ENCODE results near the gene STX18.
"Not testable (repeated sequence)": the region's sequence is repeated elsewhere in the genome, so short reads cannot be mapped to it uniquely, and the experiment has no call there.

STX18 gene

DNA sequence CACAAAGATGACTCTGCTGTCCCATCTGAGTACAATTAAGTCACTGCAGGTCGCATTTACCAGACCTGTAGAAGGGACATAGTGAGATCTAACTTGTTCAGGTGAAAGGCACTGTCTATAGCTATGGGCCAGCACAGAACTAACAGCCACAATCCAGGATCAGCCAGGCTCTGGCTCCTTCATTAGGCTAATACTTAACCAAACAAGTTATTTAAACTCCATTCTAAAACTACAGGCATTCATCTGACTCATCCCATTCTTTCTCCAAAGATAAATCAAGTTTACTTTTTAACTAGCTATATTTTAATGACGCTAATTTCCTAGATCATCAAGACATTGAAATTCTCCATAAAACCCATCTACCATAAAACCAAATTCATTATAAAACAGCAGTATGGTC is 62.5 kb downstream of the STX18 start:
- no peak for DNase-seq (ENCODE audit: low spot score)

DNA sequence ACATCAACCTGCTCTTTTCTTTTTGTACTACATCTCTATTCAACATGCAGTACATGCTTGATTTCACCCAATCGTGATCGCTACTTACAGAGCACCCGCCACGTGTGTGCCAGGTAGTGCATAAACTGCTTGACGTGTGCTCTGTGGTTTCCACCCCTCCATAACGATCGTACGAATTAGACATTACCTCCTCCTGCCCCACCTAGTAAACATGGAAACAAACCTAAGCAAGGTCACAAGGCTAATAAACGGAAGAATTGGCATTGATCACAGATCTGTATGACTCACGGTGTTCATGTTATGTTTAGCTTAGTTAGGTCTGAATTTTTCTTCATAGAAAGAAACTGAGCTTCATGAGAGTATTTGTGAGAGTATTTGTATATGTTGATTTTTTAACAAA is 64.1 kb downstream of the STX18 start:
- no peak for DNase-seq (ENCODE audit: low spot score)

DNA sequence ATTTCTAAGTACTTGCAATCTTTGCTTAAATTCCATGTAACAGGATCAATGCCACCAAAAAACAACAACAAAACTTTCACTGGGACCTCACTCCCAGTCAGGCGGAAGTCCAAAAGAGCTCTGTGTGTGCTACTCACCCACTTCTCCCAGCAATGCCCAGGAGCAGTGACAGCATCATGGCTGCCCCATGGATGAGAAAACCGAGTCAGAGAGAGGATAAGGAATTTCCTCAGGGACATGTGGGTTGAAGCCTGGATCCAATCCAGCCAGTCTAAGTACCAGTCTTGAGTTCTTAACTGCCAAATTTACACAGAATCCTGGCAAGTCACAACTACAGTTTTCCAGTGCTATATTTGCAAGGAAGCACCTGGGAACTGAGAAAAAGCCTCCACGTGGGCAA is 64.5 kb downstream of the STX18 start:
- DNase-seq (ENCODE audit: low spot score), result no peak

DNA sequence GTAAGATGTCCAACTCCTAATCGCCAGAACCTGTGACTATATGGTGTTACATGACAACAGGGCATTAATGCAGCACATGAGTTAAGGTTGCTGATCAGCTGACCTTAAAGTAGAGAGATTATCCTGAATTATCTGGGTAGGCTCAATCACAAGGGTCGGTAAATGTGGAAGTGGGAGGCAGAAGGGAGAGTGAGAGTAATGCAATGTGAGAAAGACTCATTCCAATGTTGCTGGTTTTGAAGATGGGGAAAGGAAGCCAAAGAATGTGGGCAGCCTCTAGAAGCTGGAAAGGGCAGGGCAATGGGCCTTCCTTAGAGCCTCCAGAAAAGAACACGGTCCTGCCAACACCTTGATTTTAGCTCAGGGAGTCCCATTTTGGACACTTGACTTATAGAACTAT is 67.4 kb downstream of the STX18 start:
- no peak for DNase-seq (ENCODE audit: low spot score)

DNA sequence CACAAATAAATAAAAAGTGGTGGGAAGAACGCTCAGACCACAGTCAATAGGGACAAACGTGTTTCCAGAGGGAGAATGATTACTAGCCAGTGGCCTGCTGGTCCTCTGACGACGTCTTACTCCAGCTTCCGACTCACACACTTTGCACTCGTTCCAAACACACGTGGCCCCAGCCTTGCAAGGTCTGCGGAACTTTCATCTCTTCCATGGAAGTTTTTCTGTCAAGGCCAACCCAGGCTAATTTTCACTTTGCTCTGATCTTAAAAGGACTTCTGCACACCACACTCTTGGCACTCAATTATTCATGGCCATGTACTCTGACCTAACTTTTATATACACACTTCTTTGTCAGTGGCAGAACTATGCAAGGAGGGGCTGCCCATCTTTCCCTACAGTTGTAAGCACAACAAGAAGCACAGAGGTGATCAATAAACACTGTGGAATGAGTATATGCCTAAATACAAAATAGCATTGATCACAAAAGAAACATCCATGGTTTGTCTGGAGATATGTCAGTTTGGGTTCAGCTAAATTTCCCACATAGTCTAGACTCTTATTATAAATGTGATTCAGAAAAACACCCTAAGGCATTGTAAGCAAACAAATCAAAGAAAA is 69.4 kb downstream of the STX18 start:
- DNase-seq (ENCODE audit: low spot score), result no peak

DNA sequence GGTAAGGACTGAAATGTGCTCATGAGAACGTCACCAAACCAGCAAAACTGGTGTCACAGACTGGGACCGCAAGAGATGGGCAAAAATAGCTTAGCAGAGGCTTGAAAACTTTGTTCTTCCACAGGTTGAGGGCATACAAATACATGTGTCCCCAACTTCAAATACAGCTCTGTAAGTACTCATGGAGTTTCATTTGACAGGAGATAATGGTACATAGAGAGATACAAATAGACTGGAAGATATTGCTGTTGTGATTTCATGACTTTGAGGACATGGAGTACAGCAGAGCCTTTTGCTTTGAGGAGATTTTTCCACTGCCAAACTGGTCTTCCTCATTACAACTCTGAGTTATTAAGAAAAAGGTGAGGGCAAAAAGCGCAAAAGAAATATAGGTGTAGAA is 70.7 kb downstream of the STX18 start:
- no peak for DNase-seq (ENCODE audit: low spot score)

DNA sequence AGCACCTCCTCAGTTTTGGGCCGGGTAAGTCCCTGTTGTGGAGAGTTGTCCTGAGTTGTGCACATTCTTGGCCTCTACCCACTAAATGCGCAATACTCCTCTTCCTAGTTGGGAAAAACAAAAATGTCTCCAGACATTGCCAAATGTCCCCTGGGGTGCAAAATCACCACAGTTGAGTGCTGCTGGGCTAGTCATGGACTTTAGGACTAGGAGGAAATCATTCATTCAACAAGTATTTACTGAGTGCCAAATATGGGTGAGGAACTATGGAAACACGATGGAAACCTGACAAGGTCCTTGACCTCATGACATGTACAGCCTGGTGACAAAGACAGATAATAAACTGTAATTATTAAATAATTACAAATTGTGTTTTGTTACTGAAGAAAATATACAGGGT is 71.6 kb downstream of the STX18 start:
- DNase-seq (ENCODE audit: low spot score), result no peak

DNA sequence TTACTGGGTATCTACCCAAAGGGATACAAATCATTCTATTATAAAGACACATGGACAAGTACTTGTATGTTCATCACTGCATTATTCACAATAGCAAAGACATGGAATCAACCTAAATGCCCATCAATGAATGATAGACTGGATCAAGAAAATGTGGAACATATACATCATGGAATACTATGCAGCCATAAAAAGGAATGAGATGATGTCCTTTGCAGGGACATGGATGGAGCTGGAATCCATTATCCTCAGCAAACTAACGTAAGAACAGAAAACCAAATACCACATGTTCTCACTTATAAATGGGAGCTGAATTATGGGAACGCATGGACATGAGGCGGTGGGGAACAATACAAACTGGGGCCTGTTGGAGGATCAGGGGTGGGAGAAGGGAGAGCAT is 76.6 kb downstream of the STX18 start:
- DNase-seq (ENCODE audit: low spot score), result not testable (repeated sequence)

DNA sequence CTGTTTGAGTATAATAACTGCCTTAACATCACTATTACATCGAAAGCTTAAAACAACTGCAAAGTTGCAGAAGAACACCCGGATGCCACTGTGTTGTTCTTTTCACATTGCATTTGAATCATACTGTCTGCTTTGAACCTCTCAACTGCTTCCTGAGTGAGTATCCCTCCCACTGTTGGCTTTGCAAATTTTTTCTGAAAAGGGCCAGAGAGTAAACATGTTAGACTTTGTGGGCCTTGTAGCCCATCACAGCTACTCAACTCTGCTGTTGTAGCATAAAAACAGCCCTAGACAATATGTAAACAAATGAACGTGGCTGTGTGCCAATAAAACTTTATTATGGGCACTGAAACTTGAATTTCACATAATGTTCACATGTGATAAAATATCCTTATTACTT is 78.9 kb downstream of the STX18 start:
- DNase-seq (ENCODE audit: low spot score), result peak; percentile 13

DNA sequence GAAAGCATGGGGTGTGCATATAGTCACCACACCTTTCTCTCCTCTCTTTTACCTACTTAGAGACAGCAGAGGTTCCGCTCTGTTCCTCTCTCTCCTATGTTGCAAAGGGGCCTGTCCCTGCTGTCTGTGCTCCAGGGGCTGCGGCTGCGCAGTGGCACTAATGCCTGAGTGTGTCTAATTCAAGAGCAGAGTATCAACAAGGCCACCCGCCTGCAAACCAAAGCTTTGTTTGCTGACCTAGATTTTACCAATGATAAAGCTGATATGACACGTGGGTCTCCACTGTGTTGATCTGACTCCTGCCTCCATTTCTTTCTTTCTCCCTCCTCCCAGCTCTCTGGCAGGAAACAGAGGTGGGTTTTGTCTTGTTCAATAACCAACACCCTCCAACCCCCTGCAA is 80.0 kb downstream of the STX18 start:
- DNase-seq (ENCODE audit: low spot score), result peak; percentile 68

DNA sequence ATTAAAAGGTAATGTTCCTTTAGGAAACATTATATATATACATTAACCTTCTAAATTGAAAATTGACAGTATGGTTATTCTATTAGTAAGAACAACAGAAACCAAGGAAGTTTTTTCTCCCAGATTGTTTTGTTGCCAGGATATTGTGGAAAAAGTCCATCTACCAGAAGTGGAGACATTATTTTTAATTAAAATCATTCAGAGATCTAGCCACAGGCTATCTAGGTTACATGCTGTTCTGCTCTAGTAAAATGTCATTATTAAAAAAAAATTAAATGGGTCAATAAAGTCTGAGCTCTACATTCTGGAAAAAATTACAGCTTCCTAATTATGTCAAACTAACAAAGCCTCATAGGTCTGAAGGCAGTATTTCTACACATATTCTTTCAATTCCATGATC is 80.7 kb downstream of the STX18 start:
- DNase-seq (ENCODE audit: low spot score), result no peak

DNA sequence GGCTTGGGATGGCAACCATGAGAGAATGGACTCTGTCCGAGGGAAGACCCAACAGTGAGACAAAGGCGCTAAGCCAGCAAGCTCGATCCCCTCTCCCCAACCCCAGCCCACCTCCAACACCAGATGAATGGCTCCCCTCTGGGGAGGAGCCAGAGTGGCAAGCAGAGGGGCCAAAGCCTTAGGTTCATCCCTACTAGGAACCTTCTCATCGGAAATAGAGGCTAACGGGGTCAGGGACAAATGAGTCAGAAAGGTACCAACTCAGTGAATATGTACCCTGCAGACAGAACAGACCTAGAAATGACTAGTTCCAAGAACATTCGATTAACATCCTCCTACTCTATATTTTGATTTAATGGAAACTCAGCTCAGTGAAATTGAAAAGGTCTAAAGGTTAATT is 81.1 kb downstream of the STX18 start:
- peak; percentile 5 for DNase-seq (ENCODE audit: low spot score)

DNA sequence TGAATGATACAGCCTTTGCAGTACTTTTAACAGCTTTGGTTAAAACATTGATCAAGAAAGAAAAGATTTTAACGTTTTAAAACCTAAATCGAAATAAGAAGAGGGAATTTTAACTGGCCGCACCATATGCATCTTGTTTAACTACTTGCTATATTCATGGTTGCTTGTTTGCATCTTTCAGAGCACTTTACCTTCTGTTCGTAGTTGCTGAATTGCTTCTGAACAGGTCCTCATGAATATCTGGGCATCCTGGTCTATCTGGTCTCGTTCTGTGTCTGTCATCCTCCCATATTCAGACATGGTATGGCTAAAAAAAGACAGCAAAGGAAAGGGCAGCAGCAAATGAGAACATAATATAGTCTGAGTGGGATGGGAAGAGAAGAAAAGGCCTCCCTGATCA is 82.7 kb downstream of the STX18 start:
- no peak for DNase-seq (ENCODE audit: low spot score)

DNA sequence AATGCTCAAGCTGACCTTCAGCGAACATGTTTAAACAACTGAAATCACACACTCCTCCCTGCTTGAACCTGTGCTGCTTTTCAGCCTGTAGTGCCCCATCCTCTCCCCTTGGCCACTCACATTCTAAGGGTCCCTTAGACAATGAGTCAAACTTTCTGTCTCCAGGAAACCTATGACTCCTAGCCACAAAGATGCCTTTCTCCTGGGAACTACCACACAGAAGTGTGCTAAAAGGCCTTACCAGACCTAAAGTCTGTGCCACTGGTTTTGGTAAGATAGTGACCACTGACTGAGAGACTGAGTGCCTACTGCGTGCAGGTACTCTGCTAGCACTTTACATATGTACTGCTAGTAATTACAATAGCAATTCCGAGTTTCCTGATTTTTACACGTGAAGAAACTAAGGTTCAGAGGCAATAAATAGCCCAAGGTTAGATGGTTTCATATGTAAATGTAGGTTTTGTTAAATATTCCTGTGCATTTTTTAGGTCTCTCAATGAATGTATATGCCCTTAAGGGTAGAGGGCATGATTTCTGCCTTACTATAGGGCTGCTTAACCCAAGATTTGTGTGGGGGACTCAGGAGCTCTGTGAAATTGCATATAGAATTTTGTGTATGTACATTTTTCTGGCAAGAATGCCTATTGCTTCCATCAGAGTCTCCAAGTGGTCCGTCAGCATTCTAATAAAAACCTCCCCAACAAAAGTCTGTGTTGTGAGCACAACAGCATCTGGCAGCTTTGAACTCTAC is 83.9 kb downstream of the STX18 start:
- DNase-seq (ENCODE audit: low spot score), result no peak

DNA sequence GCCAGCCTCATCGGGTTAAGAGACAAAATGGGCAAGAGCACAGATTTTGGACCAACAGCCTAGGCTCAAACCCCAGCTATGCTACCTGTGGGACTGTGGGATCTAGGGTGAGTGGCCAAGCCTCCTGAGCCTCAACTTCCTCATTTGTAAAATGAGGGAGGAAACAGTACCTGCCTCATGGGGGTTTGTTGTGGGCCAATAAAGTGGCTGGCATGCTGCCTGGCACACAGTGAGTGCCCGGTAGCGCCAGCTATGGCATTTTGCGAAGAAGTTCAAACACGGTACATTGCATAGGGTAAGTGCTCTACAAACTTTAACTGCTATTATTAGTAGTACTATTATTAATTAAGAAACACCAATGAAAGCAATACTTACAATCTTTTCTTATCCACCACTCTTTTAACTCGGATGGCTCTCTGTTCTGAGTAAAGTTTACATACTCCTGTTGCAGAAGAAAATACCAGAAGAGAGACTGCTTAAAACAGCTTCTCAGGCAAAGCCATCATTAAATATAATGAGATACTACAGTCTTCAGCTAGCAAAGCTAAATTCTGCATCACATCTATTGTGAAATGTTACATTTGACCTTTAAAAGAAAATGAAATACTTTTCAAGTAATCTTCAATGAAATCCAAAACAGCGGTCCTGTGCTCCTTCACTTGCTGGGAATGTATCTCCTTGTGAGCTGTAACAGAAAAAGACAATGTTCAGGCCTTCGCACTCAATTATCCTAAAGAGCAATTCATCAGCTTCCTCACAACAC is 84.9 kb downstream of the STX18 start:
- no peak for DNase-seq (ENCODE audit: low spot score)

DNA sequence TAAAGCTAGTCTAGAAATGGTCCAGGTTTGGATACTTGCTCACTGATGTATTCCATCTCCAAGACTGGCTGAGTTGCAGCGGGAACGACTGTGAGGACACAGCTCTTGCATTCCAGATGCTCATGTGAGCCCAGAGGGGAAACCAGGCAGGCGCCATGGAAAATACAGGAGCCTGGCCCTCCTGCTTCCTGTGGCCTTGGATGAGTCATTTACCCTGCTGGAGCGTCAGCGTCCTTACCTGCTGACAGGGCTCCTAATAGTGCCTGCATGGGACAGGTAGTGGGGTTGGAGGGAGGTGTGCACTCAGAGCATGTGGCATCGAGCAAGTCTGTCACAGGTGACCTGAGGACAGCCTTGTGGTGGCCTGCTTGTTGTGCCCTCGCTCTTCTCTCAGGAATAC is 85.5 kb downstream of the STX18 start:
- DNase-seq (ENCODE audit: low spot score), result no peak

DNA sequence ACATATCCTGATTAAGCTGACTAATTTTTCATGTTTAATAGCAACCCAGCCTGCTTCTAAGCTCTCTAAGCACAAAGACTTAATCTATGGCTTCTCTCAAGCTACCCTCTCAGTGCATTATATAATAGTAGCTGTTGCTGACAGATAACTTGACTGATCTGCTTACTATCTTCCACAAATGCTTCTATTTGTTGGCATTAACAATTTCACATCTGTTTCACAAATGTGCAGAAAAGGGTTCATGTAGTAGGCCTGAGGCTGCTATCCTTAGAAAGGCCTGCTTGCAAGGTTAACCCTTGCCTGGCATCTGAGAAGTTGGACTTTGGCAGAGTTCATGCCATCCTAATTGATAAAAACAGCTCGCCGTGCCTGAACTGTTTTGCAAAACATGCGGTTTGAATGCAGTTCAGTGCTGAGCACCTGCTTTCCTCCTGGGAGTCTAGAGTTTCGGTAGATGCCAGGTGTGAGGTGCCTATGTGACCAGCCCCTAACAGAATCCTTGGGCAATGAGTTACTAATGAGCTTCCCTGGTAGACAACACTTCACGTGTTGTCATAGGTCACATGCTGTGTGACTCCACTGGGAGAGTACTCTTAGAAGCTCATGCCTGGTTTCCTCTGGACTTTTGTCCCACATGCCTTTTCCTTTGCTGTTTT is 86.5 kb downstream of the STX18 start:
- DNase-seq (ENCODE audit: low spot score), result no peak

DNA sequence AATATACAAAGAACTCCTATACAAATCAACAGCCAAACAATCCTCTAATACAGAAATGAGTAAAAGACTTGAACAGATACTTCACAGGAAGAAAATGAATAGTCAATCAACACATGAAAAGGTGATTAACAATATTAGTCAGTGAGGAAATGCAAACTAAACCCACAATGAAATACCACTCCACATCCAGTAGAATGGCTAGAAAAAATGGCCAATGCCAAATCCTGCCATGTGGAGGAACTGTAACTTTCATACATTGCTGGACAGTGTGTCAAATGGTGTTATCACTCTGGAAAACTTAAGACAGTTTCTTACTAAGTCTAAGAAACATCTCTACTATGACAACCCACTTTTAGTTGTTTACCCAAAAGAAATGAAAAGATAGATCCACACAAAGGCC is 95.4 kb downstream of the STX18 start:
- no peak for DNase-seq (ENCODE audit: low spot score)

DNA sequence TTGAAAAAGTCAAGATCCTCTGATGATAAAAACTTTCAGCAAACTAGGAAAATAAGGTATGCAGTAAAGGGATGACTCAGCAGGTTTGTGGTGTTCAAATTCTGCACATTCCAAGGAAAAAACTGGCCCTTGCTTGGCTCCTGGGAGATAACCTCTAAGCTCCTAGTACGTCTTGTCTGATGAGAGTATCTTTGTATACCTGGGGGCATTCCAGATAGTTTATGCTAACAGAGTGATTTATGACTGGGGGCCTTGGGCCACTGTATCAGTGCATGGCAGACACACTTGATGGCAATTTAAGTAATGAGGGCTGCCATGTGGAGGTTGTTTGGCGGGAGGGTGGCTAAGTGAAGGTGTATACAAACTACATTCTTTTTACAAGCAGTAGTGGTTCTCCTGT is 98.0 kb downstream of the STX18 start:
- DNase-seq (ENCODE audit: low spot score), result no peak

DNA sequence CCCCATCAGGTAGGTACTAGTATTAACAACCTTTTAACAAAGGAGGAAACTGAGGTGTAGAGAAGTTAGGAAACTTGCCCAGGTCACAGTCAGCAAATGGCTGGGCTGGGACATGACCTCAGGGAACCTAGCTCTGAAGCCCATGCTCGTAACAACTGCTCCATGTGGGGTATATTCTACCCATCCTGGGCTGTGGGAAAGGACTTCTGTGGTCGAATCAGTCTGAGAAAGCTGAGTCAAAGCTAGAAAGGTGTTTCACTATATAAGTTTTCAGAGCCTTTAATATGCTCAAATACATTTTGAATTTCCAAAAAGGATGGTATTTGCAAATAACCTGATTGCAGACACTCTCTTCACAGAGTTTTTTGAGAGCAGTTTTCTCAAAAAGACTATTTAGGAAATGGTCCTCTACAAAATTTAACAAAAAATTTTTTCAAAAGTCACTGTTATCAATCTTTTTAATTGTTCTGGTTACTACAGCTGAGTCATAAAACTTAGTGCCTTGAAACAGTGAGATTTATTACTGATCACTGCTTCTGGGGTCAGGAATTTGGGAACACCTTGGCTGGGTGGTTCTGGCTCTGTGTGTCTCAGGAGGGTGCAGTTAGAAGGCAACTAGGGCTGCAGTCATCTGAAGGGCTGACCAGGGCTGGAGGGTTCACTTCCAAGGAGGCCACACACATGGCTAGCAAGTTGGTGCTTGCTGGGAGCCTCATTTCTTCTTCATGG is 101.4 kb downstream of the STX18 start:
- DNase-seq (ENCODE audit: low spot score), result no peak

DNA sequence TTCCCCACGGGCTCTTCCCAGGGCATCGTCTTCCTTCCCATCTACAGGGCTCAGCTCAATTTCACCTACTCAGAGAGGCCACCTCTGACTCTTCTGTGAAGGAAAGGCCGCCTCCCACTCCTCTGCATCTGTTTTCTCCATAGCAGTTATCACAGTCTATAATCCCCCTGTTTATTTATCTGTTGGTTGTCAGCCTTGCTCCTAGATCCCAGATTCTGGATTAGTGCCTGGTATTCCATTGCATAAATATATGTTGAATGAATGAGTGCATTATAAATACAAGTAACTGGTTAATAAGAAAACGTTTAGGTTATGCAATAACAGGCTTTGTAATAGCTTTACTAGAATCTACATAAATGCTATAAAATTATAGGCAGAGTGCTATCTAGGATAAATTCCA is 102.1 kb downstream of the STX18 start:
- no peak for DNase-seq (ENCODE audit: low spot score)

DNA sequence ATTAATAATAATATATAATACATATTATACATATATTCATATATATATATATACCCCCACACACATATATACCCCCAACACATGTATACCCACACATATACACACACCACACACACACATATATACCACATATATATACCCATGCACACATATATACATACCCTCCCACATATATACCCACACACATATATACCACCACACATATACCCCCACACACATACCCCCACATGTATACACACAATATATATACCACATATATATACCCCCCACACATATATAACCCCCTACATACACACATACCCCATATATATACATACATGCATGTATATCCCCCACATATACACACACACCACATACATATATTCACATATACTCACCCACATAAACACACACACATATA is 103.0 kb downstream of the STX18 start:
- no peak for DNase-seq (ENCODE audit: low spot score)
